Adrenal gland (tissue), 5 donors: Measurements from ENCODE around the gene PTCD2.

Experiments used
- POLR2A ChIP-seq, 2 donors: fragments of 450-650 bp; IDR thresholded peaks; one replicate each; pipeline ENCODE4 v1.6.1; 2017; ENCODE audit warnings: antibody characterized with exemption in 2 of 2, mild to moderate bottlenecking in 2 of 2, moderate library complexity in 1 of 2
- TF ChIP-seq, protein P1 (sequence below), 6 experiments: fragments of 450-650 bp in 4 of 6; fragments of 200-600 bp in 2 of 6; sonication (generic) in 1 of 6; IDR thresholded peaks; 1 replicate in 5 of 6; 2 replicates in 1 of 6; pipeline versions ENCODE4 v1.5.1 to v1.8.0; 2016 to 2021; ENCODE audit warnings: antibody characterized with exemption in 6 of 6, mild to moderate bottlenecking in 2 of 6, moderate library complexity in 1 of 6
- donor health status: DM: no; HTN: no; CAD: no.

DNA sequence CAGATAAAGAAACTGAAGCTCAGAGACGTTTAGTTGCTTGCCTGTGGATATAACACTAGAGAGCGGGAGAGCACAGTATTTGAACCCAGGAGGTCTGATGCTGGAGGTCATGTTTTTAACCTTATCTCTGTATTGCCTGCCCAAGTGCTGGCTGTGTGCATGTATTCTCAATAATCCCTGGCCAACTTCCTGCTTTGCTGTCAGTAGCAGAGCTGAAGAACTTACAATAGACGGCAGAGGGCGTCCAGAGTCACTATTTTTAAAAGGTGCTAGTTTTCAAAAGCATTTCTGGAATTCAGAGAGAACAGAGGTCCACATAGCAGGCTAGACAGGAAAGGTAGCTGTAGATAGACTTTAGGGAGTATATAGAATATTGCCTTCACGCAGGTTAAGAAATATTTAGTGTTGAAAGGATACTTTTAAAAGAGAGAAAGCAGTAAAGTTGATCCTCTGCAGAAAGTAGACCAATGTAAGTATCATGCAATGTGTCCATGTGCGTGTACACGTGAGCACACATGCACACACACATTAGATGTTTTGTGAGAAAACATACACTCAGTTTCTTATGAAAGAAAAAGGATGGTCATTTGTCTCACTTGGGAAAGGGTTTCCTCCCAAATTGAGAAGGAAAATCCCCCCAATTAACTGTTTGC lies 46.3 kb downstream of the PTCD2 start:
- no peak for TF ChIP-seq POLR2A (IDR thresholded peaks at IDR 0.05)
- TF ChIP-seq, protein P1, sequence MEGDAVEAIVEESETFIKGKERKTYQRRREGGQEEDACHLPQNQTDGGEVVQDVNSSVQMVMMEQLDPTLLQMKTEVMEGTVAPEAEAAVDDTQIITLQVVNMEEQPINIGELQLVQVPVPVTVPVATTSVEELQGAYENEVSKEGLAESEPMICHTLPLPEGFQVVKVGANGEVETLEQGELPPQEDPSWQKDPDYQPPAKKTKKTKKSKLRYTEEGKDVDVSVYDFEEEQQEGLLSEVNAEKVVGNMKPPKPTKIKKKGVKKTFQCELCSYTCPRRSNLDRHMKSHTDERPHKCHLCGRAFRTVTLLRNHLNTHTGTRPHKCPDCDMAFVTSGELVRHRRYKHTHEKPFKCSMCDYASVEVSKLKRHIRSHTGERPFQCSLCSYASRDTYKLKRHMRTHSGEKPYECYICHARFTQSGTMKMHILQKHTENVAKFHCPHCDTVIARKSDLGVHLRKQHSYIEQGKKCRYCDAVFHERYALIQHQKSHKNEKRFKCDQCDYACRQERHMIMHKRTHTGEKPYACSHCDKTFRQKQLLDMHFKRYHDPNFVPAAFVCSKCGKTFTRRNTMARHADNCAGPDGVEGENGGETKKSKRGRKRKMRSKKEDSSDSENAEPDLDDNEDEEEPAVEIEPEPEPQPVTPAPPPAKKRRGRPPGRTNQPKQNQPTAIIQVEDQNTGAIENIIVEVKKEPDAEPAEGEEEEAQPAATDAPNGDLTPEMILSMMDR (IDR thresholded peaks at IDR 0.05): peak; percentile 69 to 89 (median 86)
